Esophagus squamous epithelium (tissue), 4 donors: ENCODE results near the gene ZBTB11.

Source experiments
- CTCF ChIP-seq, 6 experiments: fragments of 450-650 bp in 4 of 6; fragments of 200-600 bp in 2 of 6; sonication (generic) in 2 of 6; IDR thresholded peaks; one replicate each; pipeline ENCODE4 v1.5.1; 2016 to 2019; ENCODE audit warnings: antibody characterized with exemption in 6 of 6, mild to moderate bottlenecking in 4 of 6, moderate library complexity in 4 of 6
- POLR2A ChIP-seq, 4 donors: fragments of 450-650 bp; IDR thresholded peaks; one replicate each; pipeline ENCODE4 v1.6.1; 2017; ENCODE audit warnings: antibody characterized with exemption in 4 of 4, mild to moderate bottlenecking in 4 of 4, moderate library complexity in 3 of 4

GRCh38 chr3:101665851-101666250 is 11.1 kb downstream of the ZBTB11 start:
- no peak for TF ChIP-seq CTCF (IDR thresholded peaks at IDR 0.05)
- TF ChIP-seq POLR2A (IDR thresholded peaks at IDR 0.05) = no peak
